DMS153 (cell line): ENCODE data around the gene FAM83F.
"Not testable (repeated sequence)": the region's sequence is repeated elsewhere in the genome, so short reads cannot be mapped to it uniquely, and the experiment has no call there.

Source experiments
- DNase-seq: peaks from one replicate; lab custom pipeline; 2025; lab: John Stamatoyannopoulos, UW

The FAM83F gene

GRCh38 chr22:39994566-39995392, at the start of gene FAM83F:
TSS of gene FAM83F (plus strand) at chr22:39994954. CDS start at chr22:39995043, 89 bp downstream.
- no peak for DNase-seq

GRCh38 chr22:39946126-39946502, 48.6 kb upstream of the FAM83F start:
- no peak for DNase-seq

- DNase-seq: peak; percentile 80
Observed at GRCh38 chr22:39946503-39947219, 48.1 kb upstream of the FAM83F start.

GRCh38 chr22:39947220-39948216, 47.2 kb upstream of the FAM83F start:
- peak; percentile 75 for DNase-seq

GRCh38 chr22:39949964-39950737, 44.6 kb upstream of the FAM83F start:
- no peak for DNase-seq

GRCh38 chr22:39951603-39952293, 43.0 kb upstream of the FAM83F start:
- not testable (repeated sequence) for DNase-seq

GRCh38 chr22:39952347-39952746, 42.4 kb upstream of the FAM83F start:
- DNase-seq: no peak

GRCh38 chr22:39953101-39953500, 41.7 kb upstream of the FAM83F start:
- DNase-seq: no peak

GRCh38 chr22:39954584-39955055, 40.1 kb upstream of the FAM83F start:
- no peak for DNase-seq

GRCh38 chr22:39955675-39956074, 39.1 kb upstream of the FAM83F start:
- DNase-seq: no peak

GRCh38 chr22:39956932-39957664, 37.7 kb upstream of the FAM83F start:
- DNase-seq: no peak

- no peak for DNase-seq
Observed at GRCh38 chr22:39958009-39958711, 36.6 kb upstream of the FAM83F start.

- no peak for DNase-seq
Observed at GRCh38 chr22:39958949-39959639, 35.7 kb upstream of the FAM83F start.

GRCh38 chr22:39959640-39960447, 34.9 kb upstream of the FAM83F start, which contains the start of gene TMA7B:
TSS of gene TMA7B (plus strand) at chr22:39960397. CDS start at chr22:39964375, 3,978 bp downstream.
- DNase-seq: no peak

- DNase-seq: no peak
Observed at GRCh38 chr22:39960791-39961746, 33.7 kb upstream of the FAM83F start.

- no peak for DNase-seq
Observed at GRCh38 chr22:39962071-39962470, 32.7 kb upstream of the FAM83F start.
